PC-3 (cell line): ENCODE measurements around the gene KCNJ10. TPM values are rescaled to one million over a fixed set of nuclear protein-coding genes. Genes with fewer than 3 reads are reported as not detected.
"Not testable (repeated sequence)": the region's sequence is repeated elsewhere in the genome, so short reads cannot be mapped to it uniquely, and the experiment has no call there.

ENCODE experiments used
- ATAC-seq: fragments of 200-7000 bp; cut with Tn5 transposase; 2 replicates; pipeline ENCODE4 v1.9.1; 2020; ENCODE audit warnings: mild to moderate bottlenecking, moderate library complexity
- BruUV-seq: library from RNA; stranded (reverse); fragments of 400-500 nt; replicated peaks from 2 replicates; lab custom pipeline; 2021; lab: Mats Ljungman, UMichigan
- CTCF ChIA-PET: fragments of 300-600 bp; sonication (Branson Sonifier 250); formaldehyde crosslinking; loops from one replicate; lab custom pipeline; 2022; ENCODE audit warnings: antibody characterized with exemption; lab: Charles Lee
- POLR2A ChIA-PET: fragments of 300-600 bp; sonication (Branson Sonifier 250); formaldehyde crosslinking; loops from one replicate; lab custom pipeline; 2022; ENCODE audit warnings: antibody characterized with exemption; ENCODE audit not compliant: unreplicated experiment; lab: Charles Lee
- DNase-seq: peaks from one replicate; pipeline ENCODE4 v3.0.0-alpha.2; 2015
- H2AFZ ChIP-seq: fragments of 300-600 bp; sonication (generic); 2 replicates; pipeline ENCODE4 v1.6.0; 2016; ENCODE audit warnings: antibody characterized with exemption, low read length
- H3F3A ChIP-seq: fragments of 300-600 bp; sonication (generic); one replicate; pipeline ENCODE4 v1.6.0; 2017; ENCODE audit warnings: antibody characterized with exemption, low read length, control low read depth, mild to moderate bottlenecking; ENCODE audit not compliant: unreplicated experiment
- H3K27ac ChIP-seq: fragments of 300-600 bp; sonication (generic); 2 replicates; pipeline ENCODE4 v1.5.1; 2016; ENCODE audit warnings: mild to moderate bottlenecking, low read length
- H3K27me3 ChIP-seq: fragments of 300-600 bp; sonication (generic); 2 replicates; pipeline ENCODE4 v1.6.1; 2016; ENCODE audit warnings: low read length, mixed read lengths
- H3K36me3 ChIP-seq: fragments of 300-600 bp; sonication (generic); 2 replicates; pipeline ENCODE4 v1.6.1; 2016; ENCODE audit warnings: low read depth, mixed run types, low read length, mixed read lengths
- H3K4me1 ChIP-seq: fragments of 300-600 bp; sonication (generic); 2 replicates; pipeline ENCODE4 v1.5.1; 2016; ENCODE audit warnings: low read length; ENCODE audit not compliant: insufficient read depth
- H3K4me2 ChIP-seq: fragments of 300-600 bp; sonication (generic); 2 replicates; pipeline ENCODE4 v1.6.0; 2016; ENCODE audit warnings: low read length
- H3K4me3 ChIP-seq: fragments of 300-600 bp; sonication (generic); 2 replicates; pipeline ENCODE4 v1.5.1; 2016; ENCODE audit warnings: mild to moderate bottlenecking, low read length, mixed read lengths
- H3K79me2 ChIP-seq: fragments of 300-600 bp; sonication (generic); 2 replicates; pipeline ENCODE4 v1.6.1; 2017; ENCODE audit warnings: low read length, mixed read lengths
- H3K9ac ChIP-seq: fragments of 300-600 bp; sonication (generic); 2 replicates; pipeline ENCODE4 v1.6.0; 2016; ENCODE audit warnings: mild to moderate bottlenecking, low read length
- H3K9me2 ChIP-seq: fragments of 300-600 bp; sonication (generic); replicated peaks from 2 replicates; pipeline ENCODE4 v1.6.1; 2016; ENCODE audit warnings: mixed run types, low read length, mixed read lengths
- H3K9me3 ChIP-seq: fragments of 300-600 bp; sonication (generic); 2 replicates; pipeline ENCODE4 v1.6.1; 2016; ENCODE audit warnings: low read length, mixed read lengths
- H4K20me1 ChIP-seq: fragments of 300-600 bp; sonication (generic); 2 replicates; pipeline ENCODE4 v1.6.1; 2016; ENCODE audit warnings: low read length, mixed read lengths
- EZH2 ChIP-seq: fragments of 300-600 bp; sonication (generic); IDR thresholded peaks from one replicate; pipeline ENCODE4 v1.6.1; 2017; ENCODE audit warnings: antibody characterized with exemption, mild to moderate bottlenecking, low read length; ENCODE audit not compliant: unreplicated experiment
- EZH2phosphoT487 ChIP-seq: fragments of 300-600 bp; sonication (generic); IDR thresholded peaks from 2 replicates; pipeline ENCODE4 v1.6.1; 2018; ENCODE audit warnings: mild to moderate bottlenecking, antibody characterized with exemption, low read length, borderline replicate concordance
- intact Hi-C: fragments of 100-400 bp; cut with micrococcal nuclease; formaldehyde crosslinking; loops from 2 replicates; pipeline ENCODE4 v1.9.0; 2023
- total RNA-seq: library from RNA; depleted of rRNA; stranded (reverse); fragments of >200 nt; gene quantifications from 2 replicates; pipeline ENCODE4 v1.2.3, GENCODE V29; 2014
- TF ChIP-seq, protein P1 (sequence below): fragments of 300-600 bp; sonication (generic); conservative IDR thresholded peaks from 2 replicates; pipeline ENCODE4 v1.5.1; 2017; ENCODE audit warnings: antibody characterized with exemption, low read depth, mild to moderate bottlenecking, low read length

KCNJ10 gene
- total RNA-seq, 1 experiment from 2014 or later: 0.15 TPM

DNA sequence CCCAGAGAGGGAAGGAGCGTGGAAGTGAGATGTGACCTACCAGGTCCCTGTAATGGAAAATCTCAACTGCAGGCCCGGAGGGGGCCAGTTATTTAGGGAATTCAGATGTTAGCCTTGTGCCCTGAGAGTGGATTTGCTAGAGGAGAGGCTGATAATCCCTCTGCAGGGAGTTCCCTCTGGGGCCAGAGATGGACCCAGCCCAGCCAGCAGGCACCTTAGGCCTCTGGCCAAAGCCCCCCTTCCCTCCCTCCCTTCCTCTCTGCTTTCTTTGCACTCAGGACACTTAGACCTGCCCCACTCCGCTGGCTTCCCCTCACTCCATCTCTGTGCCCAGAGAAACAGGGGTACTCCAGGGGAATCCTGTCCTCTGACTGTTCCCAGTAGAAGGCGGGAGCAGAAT, 44.1 kb upstream of the KCNJ10 start:
- no TSS peak for BruUV-seq
- Histone ChIP-seq H3K36me3 (no peaks in the 10 kb centered on the region), H3K4me1 (peaks cover 10% of the 10 kb centered on the region), H3K9ac (no peak overlapping the region), H3K27ac (no peak overlapping the region), H3K4me3 (no peak overlapping the region), H3K9me3 (no peaks in the 10 kb centered on the region), H3K27me3 (no peaks in the 10 kb centered on the region), H3K79me2 (no peaks in the 10 kb centered on the region), H3K4me2 (no peak overlapping the region), H4K20me1 (no peaks in the 10 kb centered on the region), H3K9me2 (no peaks in the 10 kb centered on the region), H2AFZ (no peak overlapping the region), H3F3A (no peaks in the 10 kb centered on the region)
- ChIA-PET CTCF (no interaction called here), POLR2A (no interaction called here)
- ATAC-seq (no peak), DNase-seq (no peak)
- intact Hi-C loops: no loop called here
- TF ChIP-seq EZH2phosphoT487 (no peak), EZH2 (no peak)
- TF ChIP-seq, protein P1, sequence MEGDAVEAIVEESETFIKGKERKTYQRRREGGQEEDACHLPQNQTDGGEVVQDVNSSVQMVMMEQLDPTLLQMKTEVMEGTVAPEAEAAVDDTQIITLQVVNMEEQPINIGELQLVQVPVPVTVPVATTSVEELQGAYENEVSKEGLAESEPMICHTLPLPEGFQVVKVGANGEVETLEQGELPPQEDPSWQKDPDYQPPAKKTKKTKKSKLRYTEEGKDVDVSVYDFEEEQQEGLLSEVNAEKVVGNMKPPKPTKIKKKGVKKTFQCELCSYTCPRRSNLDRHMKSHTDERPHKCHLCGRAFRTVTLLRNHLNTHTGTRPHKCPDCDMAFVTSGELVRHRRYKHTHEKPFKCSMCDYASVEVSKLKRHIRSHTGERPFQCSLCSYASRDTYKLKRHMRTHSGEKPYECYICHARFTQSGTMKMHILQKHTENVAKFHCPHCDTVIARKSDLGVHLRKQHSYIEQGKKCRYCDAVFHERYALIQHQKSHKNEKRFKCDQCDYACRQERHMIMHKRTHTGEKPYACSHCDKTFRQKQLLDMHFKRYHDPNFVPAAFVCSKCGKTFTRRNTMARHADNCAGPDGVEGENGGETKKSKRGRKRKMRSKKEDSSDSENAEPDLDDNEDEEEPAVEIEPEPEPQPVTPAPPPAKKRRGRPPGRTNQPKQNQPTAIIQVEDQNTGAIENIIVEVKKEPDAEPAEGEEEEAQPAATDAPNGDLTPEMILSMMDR: no peak

DNA sequence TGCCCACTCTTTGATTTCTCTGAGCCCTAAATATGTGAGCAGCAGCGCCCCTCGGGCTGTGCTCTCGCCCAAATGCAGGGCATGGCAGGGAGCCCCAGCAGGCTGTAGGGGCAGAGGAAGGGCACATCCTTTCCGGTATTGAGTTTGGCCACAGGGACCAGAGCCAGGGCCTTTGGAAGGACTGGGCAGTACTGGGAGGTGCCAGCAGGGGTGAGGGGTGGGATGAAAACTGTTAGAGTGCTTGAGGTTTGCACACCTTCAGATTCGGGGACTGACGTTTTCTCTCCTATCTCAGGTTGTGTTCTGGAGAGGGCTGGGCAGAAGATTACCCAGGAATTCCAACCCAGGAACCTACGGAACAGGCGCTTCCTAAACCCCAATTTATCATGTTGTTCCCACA, 43.4 kb upstream of the KCNJ10 start:
- no peaks in the 10 kb centered on the region for H3K9me3 ChIP-seq
- H3K27ac ChIP-seq: no peak overlapping the region
- ATAC-seq (no peak), DNase-seq (no peak)
- H3K79me2 ChIP-seq: no peaks in the 10 kb centered on the region
- no peak overlapping the region for H3K4me3 ChIP-seq
- no peaks in the 10 kb centered on the region for H4K20me1 ChIP-seq
- no peak overlapping the region for H3K4me2 ChIP-seq
- H3K27me3 ChIP-seq: no peaks in the 10 kb centered on the region
- H3K36me3 ChIP-seq: no peaks in the 10 kb centered on the region
- no TSS peak for BruUV-seq
- H3K9ac ChIP-seq: no peak overlapping the region
- CTCF ChIA-PET: no interaction called here
- no peaks in the 10 kb centered on the region for H3F3A ChIP-seq
- H3K4me1 ChIP-seq: peaks cover 11% of the 10 kb centered on the region
- TF ChIP-seq, protein P1: no peak
- TF ChIP-seq EZH2 (no peak), EZH2phosphoT487 (no peak)
- POLR2A ChIA-PET: no interaction called here
- no peak overlapping the region for H2AFZ ChIP-seq
- intact Hi-C loops: no loop called here
- H3K9me2 ChIP-seq: no peaks in the 10 kb centered on the region

- Histone ChIP-seq H3K9me2 (no peaks in the 10 kb centered on the region), H3K27me3 (no peaks in the 10 kb centered on the region), H4K20me1 (no peaks in the 10 kb centered on the region), H2AFZ (no peak overlapping the region), H3K9ac (no peak overlapping the region), H3K4me2 (no peak overlapping the region), H3K36me3 (no peaks in the 10 kb centered on the region), H3K4me1 (peaks cover 11% of the 10 kb centered on the region), H3F3A (no peaks in the 10 kb centered on the region), H3K4me3 (no peak overlapping the region), H3K79me2 (no peaks in the 10 kb centered on the region), H3K9me3 (no peaks in the 10 kb centered on the region), H3K27ac (no peak overlapping the region)
- POLR2A ChIA-PET: no interaction called here
- intact Hi-C loops: no loop called here
- ATAC-seq (no peak), DNase-seq (no peak)
- TF ChIP-seq, protein P1: no peak
- TF ChIP-seq EZH2 (no peak), EZH2phosphoT487 (no peak)
- BruUV-seq: no TSS peak
- CTCF ChIA-PET: no interaction called here
Observed at GRCh38 chr1:160112357-160112756, 42.4 kb upstream of the KCNJ10 start.

DNA sequence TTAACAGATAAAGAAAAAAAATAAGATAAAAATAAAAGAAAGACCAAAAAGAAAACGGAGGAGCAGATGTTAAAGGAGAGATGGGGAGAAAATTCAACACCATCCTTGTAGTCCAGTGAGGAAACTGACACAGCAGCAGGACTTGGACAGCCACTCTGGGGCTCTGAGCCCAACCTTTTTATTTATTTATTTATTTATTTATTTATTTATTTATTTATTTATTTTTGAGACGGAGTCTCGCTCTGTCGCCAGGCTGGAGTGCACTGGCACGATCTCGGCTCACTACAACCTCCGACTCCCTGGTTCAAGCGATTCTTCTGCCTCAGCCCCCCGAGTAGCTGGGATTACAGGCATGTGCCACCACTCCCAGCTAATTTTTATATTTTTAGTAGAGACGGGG, 41.5 kb upstream of the KCNJ10 start:
- peaks cover 11% of the 10 kb centered on the region for H3K4me1 ChIP-seq
- H3K4me2 ChIP-seq, DNase-seq, H3K9me2 ChIP-seq, H3K27me3 ChIP-seq, H3K9me3 ChIP-seq, H4K20me1 ChIP-seq, POLR2A ChIA-PET, H3K36me3 ChIP-seq, intact Hi-C loops, H3F3A ChIP-seq, CTCF ChIA-PET, H3K9ac ChIP-seq, BruUV-seq, H3K79me2 ChIP-seq, H3K27ac ChIP-seq, ATAC-seq, H2AFZ ChIP-seq, H3K4me3 ChIP-seq: not testable (repeated sequence)
